OCI-M2 (cell line): ENCODE data around the gene BIRC3.
"Not testable (repeated sequence)": the region's sequence is repeated elsewhere in the genome, so short reads cannot be mapped to it uniquely, and the experiment has no call there.

Source experiments
- DNase-seq: peaks from one replicate; lab custom pipeline; 2025; ENCODE audit not compliant: unreplicated experiment; lab: John Stamatoyannopoulos, UW

BIRC3 gene

DNA sequence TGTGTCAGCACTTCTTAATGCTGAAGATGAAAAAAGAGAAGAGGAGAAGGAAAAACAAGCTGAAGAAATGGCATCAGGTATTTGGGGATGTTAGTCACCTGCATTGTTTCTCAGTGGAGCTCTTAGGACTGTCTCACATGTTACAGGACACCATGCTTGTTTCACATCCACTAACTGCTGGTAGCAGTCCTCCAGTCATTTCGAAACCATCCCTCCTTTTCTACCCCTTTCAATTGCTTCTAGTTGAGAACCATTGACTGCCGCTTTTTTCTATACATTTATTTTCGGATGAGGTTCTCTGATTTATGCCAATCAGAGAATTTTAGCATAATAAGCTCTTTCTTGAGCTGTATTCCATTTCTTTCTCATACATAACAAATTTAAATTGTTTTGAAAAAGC is 51.2 kb downstream of the BIRC3 start:
- DNase-seq = no peak

- not testable (repeated sequence) for DNase-seq
Observed at GRCh38 chr11:102374633-102375424, 57.5 kb downstream of the BIRC3 start.

DNA sequence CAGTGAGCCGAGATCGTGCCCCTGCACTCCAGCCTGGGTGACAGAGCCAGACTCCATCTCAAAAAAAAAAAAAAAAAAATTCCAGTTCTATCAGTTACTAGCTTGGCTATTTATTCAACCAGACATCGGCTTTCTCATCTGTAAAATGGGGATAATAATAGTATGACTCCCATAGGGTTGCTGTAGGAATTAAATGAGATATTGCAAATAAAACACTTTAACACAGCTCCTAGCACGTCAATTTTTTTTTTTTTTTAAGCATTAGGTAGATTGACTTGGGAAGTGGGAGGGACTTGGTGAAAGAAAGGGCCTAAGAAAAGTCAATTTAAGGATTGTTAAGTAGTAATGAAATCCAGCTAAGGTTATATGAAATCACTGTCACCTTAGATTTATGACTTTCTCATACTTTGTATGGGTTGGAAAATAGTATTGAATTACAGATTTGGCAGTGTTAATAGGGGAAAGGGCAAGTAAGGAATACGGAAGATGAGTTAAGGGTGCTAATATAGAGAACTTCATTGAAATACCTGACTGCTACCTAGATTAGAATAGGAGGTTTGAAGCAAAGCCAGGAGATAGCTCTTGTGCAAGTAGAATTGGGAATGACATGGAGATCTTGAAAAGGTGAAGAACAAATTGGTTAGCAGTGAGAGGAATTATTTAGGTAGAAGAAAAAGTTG is 58.6 kb downstream of the BIRC3 start:
- no peak for DNase-seq

- no peak for DNase-seq
Observed at GRCh38 chr11:102377891-102378290, 60.6 kb downstream of the BIRC3 start.

GRCh38 chr11:102378818-102379217 is 61.5 kb downstream of the BIRC3 start:
- DNase-seq = no peak

DNA sequence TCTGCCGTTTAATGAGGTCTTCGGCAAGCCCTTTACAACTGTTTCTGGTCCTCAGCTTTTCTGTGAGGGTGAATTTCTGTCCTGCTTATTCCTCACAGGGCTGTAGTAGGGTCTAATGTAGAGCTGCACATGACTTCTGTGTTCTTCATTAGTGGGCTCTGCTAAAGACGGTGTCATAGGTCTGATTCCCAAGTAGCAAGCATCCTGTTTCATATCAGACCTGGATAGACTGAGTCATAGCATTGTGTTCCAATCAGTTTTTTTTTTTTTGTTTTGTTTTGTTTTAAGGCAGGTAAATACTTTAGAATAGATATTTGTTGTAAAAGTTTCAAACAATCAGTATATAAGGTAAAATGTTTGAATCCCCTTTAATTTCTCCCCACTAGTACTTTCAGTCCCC is 65.1 kb downstream of the BIRC3 start:
- no peak for DNase-seq

GRCh38 chr11:102383839-102384238 is 66.6 kb downstream of the BIRC3 start:
- no peak for DNase-seq

DNA sequence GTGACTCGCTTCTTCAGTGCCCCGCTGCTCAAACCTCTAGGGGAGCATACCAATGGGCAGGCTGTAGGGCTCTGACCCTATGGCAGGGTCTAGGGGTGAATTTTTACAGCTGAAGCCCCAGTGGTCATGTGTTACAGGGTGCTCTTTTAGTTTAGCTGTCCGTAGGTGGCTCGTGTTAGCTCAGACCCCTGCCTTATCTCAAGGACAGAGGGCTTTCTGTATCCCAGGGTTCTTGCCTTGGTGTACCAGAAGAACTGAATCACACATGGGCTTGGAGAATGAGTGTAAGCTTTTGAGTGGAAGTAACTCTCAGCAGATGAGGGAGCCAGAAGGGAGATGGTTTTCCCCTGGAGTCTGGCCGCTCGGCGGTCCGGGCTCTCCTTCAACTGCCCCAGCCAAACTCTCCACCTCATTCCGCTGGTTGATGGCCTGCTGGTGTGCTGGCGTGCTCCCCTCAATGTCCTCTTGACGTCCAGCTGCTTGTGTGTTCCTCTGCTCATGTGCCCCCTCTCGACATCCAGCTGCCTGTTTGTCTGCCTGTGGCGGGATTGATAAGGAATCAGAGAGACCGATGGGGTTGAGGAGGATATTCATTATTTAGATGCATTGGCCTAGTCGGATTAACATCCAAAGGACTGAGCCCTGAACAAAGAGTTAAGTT is 67.3 kb downstream of the BIRC3 start:
- peak; percentile 30 for DNase-seq

- no peak for DNase-seq
Observed at GRCh38 chr11:102385085-102386007, 68.1 kb downstream of the BIRC3 start.

GRCh38 chr11:102386136-102386734 is 69.0 kb downstream of the BIRC3 start:
- DNase-seq = no peak

DNA sequence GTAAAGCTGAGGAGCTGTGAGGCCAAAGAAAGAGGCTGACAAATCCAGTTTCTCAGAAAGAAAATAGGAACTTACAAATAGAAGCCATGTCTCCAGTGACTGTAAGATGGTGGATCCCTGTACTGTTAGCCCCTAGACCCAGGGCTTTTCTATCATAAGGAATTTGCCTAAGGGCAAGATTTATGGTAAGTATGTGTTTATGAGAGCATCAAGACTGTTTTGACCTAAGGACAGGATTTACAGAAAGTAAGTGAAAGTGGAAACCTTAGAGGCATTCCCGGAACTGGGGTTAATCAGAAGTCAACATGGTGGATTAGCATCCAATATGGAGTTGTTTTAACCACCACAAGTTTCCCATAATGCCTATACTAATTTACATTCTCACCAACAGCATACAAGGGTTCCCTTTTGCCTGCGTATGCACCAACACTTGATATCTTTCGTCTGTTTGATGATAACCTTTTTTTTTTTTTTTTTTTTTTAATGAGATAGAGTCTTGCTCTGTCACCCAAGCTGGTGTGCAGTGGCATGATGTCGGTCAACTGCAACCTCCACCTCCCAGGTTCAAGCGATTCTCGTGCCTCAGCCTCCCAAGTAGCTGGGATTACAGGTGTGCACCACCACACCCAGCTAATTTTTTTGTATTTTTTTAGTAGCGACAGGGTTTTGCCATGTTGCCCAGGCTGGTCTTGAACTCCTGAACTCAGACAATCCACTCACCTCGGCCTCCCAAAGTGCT is 69.9 kb downstream of the BIRC3 start:
- DNase-seq = no peak
